ENCODE measurements around the gene PTGDR. TPM values are rescaled to one million over a fixed set of nuclear protein-coding genes. Genes with fewer than 3 reads are reported as not detected.
A peak's percentile ranks its signal among the peaks of the same experiment; 100 is the strongest.

PTGDR gene
- total and polyA plus RNA-seq, 2 experiments from 2014 or later = 0.06 TPM; not detected in 1

DNA sequence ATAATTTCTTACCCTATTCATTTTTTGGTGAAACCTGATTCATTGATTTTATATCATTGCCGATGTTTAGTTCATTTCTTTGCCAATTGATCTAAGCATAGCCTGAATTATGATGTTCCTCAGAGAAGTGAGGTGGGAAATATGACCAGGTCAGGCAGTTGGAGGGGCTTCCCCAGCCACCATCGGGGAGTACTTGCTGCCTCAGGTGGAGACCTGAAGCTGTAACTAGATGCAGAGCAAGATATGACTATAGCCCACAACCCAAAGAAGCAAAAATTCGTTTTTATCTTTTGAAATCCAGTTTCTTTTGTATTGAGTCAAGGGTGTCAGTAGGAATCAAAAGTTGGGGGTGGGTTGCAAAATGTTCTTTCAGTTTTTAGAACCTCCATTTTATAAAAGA lies 7.9 kb downstream of the PTGDR start:
- Histone ChIP-seq H3K9me2 (ENCODE audit: insufficient read depth) (no peaks in the 10 kb centered on the region), H4K20me1 (replicated peaks; ENCODE audit: insufficient read depth) (no peaks in the 10 kb centered on the region), H3K27me3 (ENCODE audit: insufficient read depth) (peaks cover 8% of the 10 kb centered on the region), H3K79me2 (replicated peaks; ENCODE audit: insufficient read depth) (no peaks in the 10 kb centered on the region), H3K36me3 (ENCODE audit: insufficient read depth) (no peaks in the 10 kb centered on the region), H3K4me1 (ENCODE audit: insufficient read depth) (peaks cover 7% of the 10 kb centered on the region; the same call in 1 of the 2 replicates), H3K4me2 (no peak overlapping the region), H2AFZ (no peak overlapping the region), H3F3A (replicated peaks; ENCODE audit: low read depth) (no peaks in the 10 kb centered on the region), H3K27ac (ENCODE audit: low read depth) (no peak overlapping the region), H3K4me3 (no peak overlapping the region)
- DNase-seq (ENCODE audit: low spot score) (no peak), ATAC-seq (no peak)
- H3K27me3 Mint-ChIP-seq (ENCODE audit: insufficient read depth, low read depth, poor library complexity) = peaks cover 6% of the 10 kb centered on the region
- H3K4me3 Mint-ChIP-seq = no peak overlapping the region
- H3K36me3 Mint-ChIP-seq (ENCODE audit: low read depth) = no peaks in the 10 kb centered on the region
- peaks cover 10% of the 10 kb centered on the region; the same call in 2 of the 3 replicates for H3K4me1 Mint-ChIP-seq
- no peaks in the 10 kb centered on the region for H3K9me3 Mint-ChIP-seq
- H3K27ac Mint-ChIP-seq = no peak overlapping the region
- TF ChIP-seq EZH2 (IDR thresholded peaks at IDR 0.05; ENCODE audit: low read depth, unreplicated experiment) (no peak), STAT1 (IDR thresholded peaks at IDR 0.05; ENCODE audit: unreplicated experiment) (no peak), ZNF331 (CRISPR knock-in tag; IDR thresholded peaks at IDR 0.05; ENCODE audit: low read depth) (no peak), ZNF114 (CRISPR knock-in tag; IDR thresholded peaks at IDR 0.05) (no peak)

DNA sequence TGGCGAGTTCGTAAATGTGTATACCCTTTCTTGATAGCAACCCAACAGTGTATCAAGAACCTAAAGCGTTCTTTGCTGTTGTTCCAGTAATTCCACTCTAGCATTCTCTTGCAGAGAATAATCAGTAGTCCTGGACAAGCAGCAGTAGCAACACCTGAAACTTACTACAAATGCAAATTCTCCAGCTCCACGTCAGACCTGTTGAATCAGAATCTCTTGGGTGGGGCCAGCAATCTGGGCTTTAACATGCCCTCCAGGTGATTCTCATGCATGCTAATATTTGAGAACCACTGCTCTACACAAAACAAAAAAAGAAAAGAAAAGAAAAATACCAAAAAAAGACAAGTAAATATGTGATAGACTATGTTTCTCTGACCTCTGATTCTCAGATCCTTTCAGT lies 10.1 kb downstream of the PTGDR start:
- ATAC-seq = no peak
- H3K36me3 ChIP-seq (ENCODE audit: insufficient read depth) = no peaks in the 10 kb centered on the region
- H3F3A ChIP-seq (replicated peaks; ENCODE audit: low read depth) = no peaks in the 10 kb centered on the region
- DNase-seq (ENCODE audit: low spot score) = no peak
- no peaks in the 10 kb centered on the region for H3K79me2 ChIP-seq (replicated peaks; ENCODE audit: insufficient read depth)
- no peaks in the 10 kb centered on the region for H3K36me3 Mint-ChIP-seq (ENCODE audit: low read depth)
- no peak overlapping the region for H3K4me2 ChIP-seq
- peaks cover 4% of the 10 kb centered on the region; the same call in 1 of the 2 replicates for H3K9me2 ChIP-seq (ENCODE audit: insufficient read depth)
- H3K27me3 ChIP-seq (ENCODE audit: insufficient read depth) = no peaks in the 10 kb centered on the region
- H2AFZ ChIP-seq = peak overlapping the region; percentile 44; the same call in 1 of the 2 replicates
- no peaks in the 10 kb centered on the region for H4K20me1 ChIP-seq (replicated peaks; ENCODE audit: insufficient read depth)
- no peak overlapping the region for H3K27ac ChIP-seq (ENCODE audit: low read depth)
- H3K27me3 Mint-ChIP-seq (ENCODE audit: insufficient read depth, low read depth, poor library complexity) = peaks cover under 1% of the 10 kb centered on the region
- no peaks in the 10 kb centered on the region for H3K9me3 Mint-ChIP-seq
- no peak overlapping the region for H3K4me3 Mint-ChIP-seq
- no peak overlapping the region for H3K27ac Mint-ChIP-seq
- H3K4me3 ChIP-seq = no peak overlapping the region
- H3K4me1 ChIP-seq (ENCODE audit: insufficient read depth) = peaks cover 17% of the 10 kb centered on the region; the same call in 1 of the 2 replicates
- peaks cover 23% of the 10 kb centered on the region for H3K4me1 Mint-ChIP-seq
- TF ChIP-seq ZNF114 (CRISPR knock-in tag; IDR thresholded peaks at IDR 0.05) = no peak
- no peak for TF ChIP-seq EZH2phosphoT487 (IDR thresholded peaks at IDR 0.05; ENCODE audit: unreplicated experiment)
- TF ChIP-seq, protein P1, sequence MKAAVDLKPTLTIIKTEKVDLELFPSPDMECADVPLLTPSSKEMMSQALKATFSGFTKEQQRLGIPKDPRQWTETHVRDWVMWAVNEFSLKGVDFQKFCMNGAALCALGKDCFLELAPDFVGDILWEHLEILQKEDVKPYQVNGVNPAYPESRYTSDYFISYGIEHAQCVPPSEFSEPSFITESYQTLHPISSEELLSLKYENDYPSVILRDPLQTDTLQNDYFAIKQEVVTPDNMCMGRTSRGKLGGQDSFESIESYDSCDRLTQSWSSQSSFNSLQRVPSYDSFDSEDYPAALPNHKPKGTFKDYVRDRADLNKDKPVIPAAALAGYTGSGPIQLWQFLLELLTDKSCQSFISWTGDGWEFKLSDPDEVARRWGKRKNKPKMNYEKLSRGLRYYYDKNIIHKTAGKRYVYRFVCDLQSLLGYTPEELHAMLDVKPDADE (IDR thresholded peaks at IDR 0.05) = no peak
- TF ChIP-seq JUNB (IDR thresholded peaks at IDR 0.05; ENCODE audit: unreplicated experiment) = no peak
- no peak for TF ChIP-seq STAT1 (IDR thresholded peaks at IDR 0.05; ENCODE audit: unreplicated experiment)
- TF ChIP-seq CTCF (conservative IDR thresholded peaks at IDR 0.05; ENCODE audit: low read depth in 2 of 2) = no peak
- no peak for TF ChIP-seq REST (IDR thresholded peaks at IDR 0.05; ENCODE audit: unreplicated experiment)

All from GM23338 (cell line).